ENCODE measurements around the gene IL37. TPM values are rescaled to one million over a fixed set of nuclear protein-coding genes. Genes with fewer than 3 reads are reported as not detected.

Gene IL37
- total RNA-seq, 1 experiment from 2014 or later = not detected

- H3K56ac ChIP-seq (ENCODE audit: insufficient read length, low read depth, low read length) = no peak overlapping the region
- H4K5ac ChIP-seq (ENCODE audit: insufficient read length, low read depth, low read length) = no peak overlapping the region
- H3K14ac ChIP-seq (ENCODE audit: insufficient read depth, low read length) = no peak overlapping the region
- H3K79me1 ChIP-seq (ENCODE audit: insufficient read depth, low read depth, low read length, poor library complexity, severe bottlenecking) = no peaks in the 10 kb centered on the region
- no peak overlapping the region for H3T11ph ChIP-seq (ENCODE audit: low read length)
- no peak overlapping the region for H2BK120ac ChIP-seq (ENCODE audit: low read depth, low read length, poor library complexity, severe bottlenecking)
- H2BK5ac ChIP-seq (ENCODE audit: insufficient read length, low read length) = no peak overlapping the region
- TF ChIP-seq CTCF (conservative IDR thresholded peaks at IDR 0.05) = no peak
- H4K8ac ChIP-seq (replicated peaks; ENCODE audit: insufficient read length, low read depth, low read length) = no peak overlapping the region
- H3K4me2 ChIP-seq (ENCODE audit: insufficient read depth, insufficient read length, low read length) = no peak overlapping the region
- H3K79me2 ChIP-seq (ENCODE audit: insufficient read depth, low read length) = no peaks in the 10 kb centered on the region
- no peak overlapping the region for H3K27ac ChIP-seq (ENCODE audit: insufficient read length, low read depth, low read length)
- H2AFZ ChIP-seq (ENCODE audit: low read length) = no peak overlapping the region
- Mint-ChIP-seq H3K27ac (no peak overlapping the region), H3K27me3 (ENCODE audit: low read depth) (peaks cover 3% of the 10 kb centered on the region), H3K36me3 (ENCODE audit: insufficient read depth in 1 of 3, low read depth in 3 of 3) (no peaks in the 10 kb centered on the region), H3K9me3 (peaks cover 8 to 14% of the 10 kb centered on the region in 2 experiments; a peak in 3 of 5 replicates), H3K4me3 (no peak overlapping the region), H3K4me1 (no peaks in the 10 kb centered on the region)
- no peaks in the 10 kb centered on the region for H3K4me1 ChIP-seq (ENCODE audit: insufficient read depth, low read length)
- no peaks in the 10 kb centered on the region for H3K27me3 ChIP-seq (ENCODE audit: insufficient read depth, low read length)
- H4K20me1 ChIP-seq (ENCODE audit: control insufficient read depth, insufficient read depth, insufficient read length) = peaks cover 2% of the 10 kb centered on the region
- no peak overlapping the region for H2AK5ac ChIP-seq (ENCODE audit: insufficient read length, low read length)
- no peak overlapping the region for H2BK12ac ChIP-seq (ENCODE audit: insufficient read length, low read depth, low read length)
- no peak for DNase-seq
- no peak overlapping the region for H3K9ac ChIP-seq (ENCODE audit: extremely low read depth, insufficient read length, low read length)
- no peak overlapping the region for H2BK15ac ChIP-seq (ENCODE audit: low read depth, low read length)
- no peak overlapping the region for H4K91ac ChIP-seq (ENCODE audit: insufficient read length, low read depth, low read length)
- H3K23me2 ChIP-seq (ENCODE audit: insufficient read length, low read depth, low read length, poor library complexity, severe bottlenecking) = no peaks in the 10 kb centered on the region
- no CpG with 5 or more reads among the region's 5 CpGs for WGBS (ENCODE audit: extremely low coverage, insufficient read length, low lambda C conversion rate)
- no peak overlapping the region for H3K23ac ChIP-seq (ENCODE audit: insufficient read length, low read depth, low read length)
- no peak overlapping the region for H3K4ac ChIP-seq (ENCODE audit: low read depth, low read length)
- H3K9me3 ChIP-seq (ENCODE audit: control insufficient read depth, low read depth, low read length) = no peaks in the 10 kb centered on the region
- no peak overlapping the region for H3K18ac ChIP-seq (ENCODE audit: insufficient read length, low read depth, low read length)
- no peak overlapping the region for H2BK20ac ChIP-seq (ENCODE audit: low read depth, low read length, poor library complexity, severe bottlenecking)
Observed at GRCh38 chr2:112917856-112918255, 6.9 kb downstream of the IL37 start.

All from H9 (cell line).